GM23338 (cell line): Measurements from ENCODE around the gene USP17L12.
"Not testable (repeated sequence)": the region's sequence is repeated elsewhere in the genome, so short reads cannot be mapped to it uniquely, and the experiment has no call there.

Experiments used
- CREB1 ChIP-seq: fragments of 250-450 bp; sonication (Bioruptor Pico); IDR thresholded peaks from 2 replicates; pipeline ENCODE4 v1.5.0; 2020; ENCODE audit warnings: low read depth, mild to moderate bottlenecking, moderate library complexity
- CTCF ChIP-seq, 2 experiments: fragments of 200-600 bp in 1 of 2; sonication (generic) in 1 of 2; conservative IDR thresholded peaks; 2 replicates each; pipeline versions ENCODE4 v1.5.1 to v1.6.1; 2016 to 2017; ENCODE audit warnings: antibody characterized with exemption in 2 of 2, low read depth in 2 of 2, mild to moderate bottlenecking in 2 of 2, moderate library complexity in 1 of 2
- ETS1 ChIP-seq: IDR thresholded peaks from 2 replicates; pipeline ENCODE4 v1.6.1; 2016; ENCODE audit warnings: antibody characterized with exemption
- EZH2 ChIP-seq: fragments of 200-600 bp; sonication (generic); IDR thresholded peaks from one replicate; pipeline ENCODE4 v1.8.0; 2017; ENCODE audit warnings: antibody characterized with exemption, mild to moderate bottlenecking, low read depth; ENCODE audit not compliant: unreplicated experiment
- EZH2phosphoT487 ChIP-seq: fragments of 200-600 bp; sonication (generic); IDR thresholded peaks from one replicate; pipeline ENCODE4 v1.8.1; 2018; ENCODE audit warnings: antibody characterized with exemption; ENCODE audit not compliant: unreplicated experiment
- NANOG ChIP-seq: IDR thresholded peaks from 2 replicates; pipeline ENCODE4 v1.6.1; 2016; ENCODE audit warnings: antibody characterized with exemption, borderline replicate concordance
- POLR2AphosphoS5 ChIP-seq: IDR thresholded peaks from 2 replicates; pipeline ENCODE4 v1.6.1; 2016; ENCODE audit warnings: antibody characterized with exemption, low read depth

- TF ChIP-seq CTCF (conservative IDR thresholded peaks at IDR 0.05; ENCODE audit: low read depth in 2 of 2); POLR2AphosphoS5; CREB1 (CRISPR knock-in tag); ETS1; EZH2phosphoT487; NANOG; EZH2: not testable (repeated sequence)
These were observed 28.2 kb downstream of the USP17L12 start, which contains the start of gene USP17L18 for GRCh38 chr4:9247953-9248680.
